ENCODE results near the gene TNF. TPM values are rescaled to one million over a fixed set of nuclear protein-coding genes. Genes with fewer than 3 reads are reported as not detected.
A peak's percentile ranks its signal among the peaks of the same experiment; 100 is the strongest.

Gene TNF
- total RNA-seq, 2 donors from 2014 or later: 0.23 TPM; not detected in 1

DNA sequence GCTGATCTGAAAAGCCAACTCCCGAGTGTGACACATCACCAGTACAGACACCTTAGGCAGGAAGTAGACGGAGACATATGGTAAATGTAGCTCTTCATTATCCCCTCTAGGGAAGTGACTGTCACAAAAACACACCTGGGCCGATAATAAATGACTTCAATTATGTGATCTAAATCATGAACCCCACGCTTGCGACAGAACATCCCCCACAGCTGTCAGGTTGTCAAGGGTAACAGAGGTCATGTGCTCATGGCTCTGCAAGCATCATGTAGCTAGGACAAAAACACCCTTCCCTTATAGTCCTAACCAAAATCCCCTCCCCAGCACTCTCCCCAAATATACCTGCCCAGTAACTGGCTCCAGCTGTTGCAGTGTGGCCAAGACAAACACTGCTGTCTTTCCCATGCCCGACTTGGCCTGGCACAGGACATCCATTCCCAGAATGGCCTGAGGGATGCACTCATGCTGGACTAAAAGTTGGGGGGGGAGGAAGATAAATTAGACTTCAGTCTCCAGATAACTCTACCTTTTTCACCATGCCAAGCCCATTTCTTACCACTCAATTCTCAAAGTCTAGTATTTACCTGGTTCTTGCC is 36.5 kb upstream of the TNF start:
- 42% methylated on average over 6 of the region's 6 CpGs for WGBS
- H3K36me3 ChIP-seq: peaks cover 3 to 28% of the 10 kb centered on the region in 2 donors
- H3K4me1 ChIP-seq (replicated peaks): peaks cover 21% of the 10 kb centered on the region
- intact Hi-C loops (cut with DNase I): no loop called here
- no peaks in the 10 kb centered on the region for H3K27me3 ChIP-seq (replicated peaks; ENCODE audit: insufficient read depth)
- H3K9me3 ChIP-seq: no peaks in the 10 kb centered on the region
- TF ChIP-seq CTCF (IDR thresholded peaks at IDR 0.05) (no peak), POLR2A (IDR thresholded peaks at IDR 0.05) (no peak), POLR2AphosphoS5 (IDR thresholded peaks at IDR 0.05) (no peak)
- H3K4me3 ChIP-seq: no peak overlapping the region
- DNase-seq (ENCODE audit: low spot score): no peak
- H3K27ac ChIP-seq: no peak overlapping the region

- intact Hi-C loops (cut with DNase I): no loop called here
- WGBS: 6% methylated on average over 4 of the region's 4 CpGs
- peak overlapping the region; percentile 97 for H3K27ac ChIP-seq
- H3K4me1 ChIP-seq (replicated peaks): peaks cover 21% of the 10 kb centered on the region
- no peak for DNase-seq (ENCODE audit: low spot score)
- H3K36me3 ChIP-seq: peaks cover under 1 to 18% of the 10 kb centered on the region in 2 donors
- no peaks in the 10 kb centered on the region for H3K9me3 ChIP-seq
- no peak for TF ChIP-seq CTCF (IDR thresholded peaks at IDR 0.05)
- no peak for TF ChIP-seq POLR2A (IDR thresholded peaks at IDR 0.05)
- no peak for TF ChIP-seq POLR2AphosphoS5 (IDR thresholded peaks at IDR 0.05)
- H3K27me3 ChIP-seq (replicated peaks; ENCODE audit: insufficient read depth): no peaks in the 10 kb centered on the region
- H3K4me3 ChIP-seq: peak overlapping the region; percentile 55 to 68
These were observed 34.7 kb upstream of the TNF start for GRCh38 chr6:31540640-31541039.

GRCh38 chr6:31541059-31541657 is 34.2 kb upstream of the TNF start:
- under 1% methylated on average over 21 of the region's 21 CpGs for WGBS

GRCh38 chr6:31541658-31542521 is 33.5 kb upstream of the TNF start, which contains the start of gene DDX39B:
DDX39B (minus strand) TSS chr6:31542003; CDS start chr6:31540532, 1,471 bp downstream.
- Histone ChIP-seq H3K4me3 (peak within 1 kb of the TSS; percentile 55 to 68), H3K27me3 (replicated peaks; ENCODE audit: insufficient read depth) (no peaks in the 10 kb centered on the region), H3K4me1 (replicated peaks) (peaks cover 21% of the 10 kb centered on the region), H3K36me3 (peaks cover 0 to 7% of the 10 kb centered on the region in 2 donors), H3K9me3 (no peaks in the 10 kb centered on the region), H3K27ac (peak within 1 kb of the TSS; percentile 97)
- intact Hi-C loops (cut with DNase I): no loop called here
- under 1% methylated on average over 42 of the region's 43 CpGs for WGBS
- peak; percentile 95 for TF ChIP-seq POLR2AphosphoS5 (IDR thresholded peaks at IDR 0.05)
- peak; percentile 82 for TF ChIP-seq POLR2A (IDR thresholded peaks at IDR 0.05)
- TF ChIP-seq CTCF (IDR thresholded peaks at IDR 0.05): no peak
- peak; percentile 96 for DNase-seq (ENCODE audit: low spot score)

More at GRCh38 chr6:31541059-31541657, 34.2 kb upstream of the TNF start:
- H3K9me3 ChIP-seq: no peaks in the 10 kb centered on the region
- H3K4me3 ChIP-seq: peak overlapping the region; percentile 55 to 68
- H3K36me3 ChIP-seq: peaks cover 0 to 14% of the 10 kb centered on the region in 2 donors
- H3K4me1 ChIP-seq (replicated peaks): peaks cover 21% of the 10 kb centered on the region
- TF ChIP-seq POLR2A (IDR thresholded peaks at IDR 0.05) (no peak), POLR2AphosphoS5 (IDR thresholded peaks at IDR 0.05) (no peak), CTCF (IDR thresholded peaks at IDR 0.05) (no peak)
- H3K27ac ChIP-seq: peak overlapping the region; percentile 97
- intact Hi-C loops (cut with DNase I): no loop called here
- DNase-seq (ENCODE audit: low spot score): peak; percentile 46
- H3K27me3 ChIP-seq (replicated peaks; ENCODE audit: insufficient read depth): no peaks in the 10 kb centered on the region

Measured in prostate gland (tissue), 2 donors.